Measurements from ENCODE around the gene RPL13A. TPM values are rescaled to one million over a fixed set of nuclear protein-coding genes. Genes with fewer than 3 reads are reported as not detected.

The RPL13A gene
- polyA plus RNA-seq, 3 donors = 655 to 1,621 (median 663) TPM

DNA sequence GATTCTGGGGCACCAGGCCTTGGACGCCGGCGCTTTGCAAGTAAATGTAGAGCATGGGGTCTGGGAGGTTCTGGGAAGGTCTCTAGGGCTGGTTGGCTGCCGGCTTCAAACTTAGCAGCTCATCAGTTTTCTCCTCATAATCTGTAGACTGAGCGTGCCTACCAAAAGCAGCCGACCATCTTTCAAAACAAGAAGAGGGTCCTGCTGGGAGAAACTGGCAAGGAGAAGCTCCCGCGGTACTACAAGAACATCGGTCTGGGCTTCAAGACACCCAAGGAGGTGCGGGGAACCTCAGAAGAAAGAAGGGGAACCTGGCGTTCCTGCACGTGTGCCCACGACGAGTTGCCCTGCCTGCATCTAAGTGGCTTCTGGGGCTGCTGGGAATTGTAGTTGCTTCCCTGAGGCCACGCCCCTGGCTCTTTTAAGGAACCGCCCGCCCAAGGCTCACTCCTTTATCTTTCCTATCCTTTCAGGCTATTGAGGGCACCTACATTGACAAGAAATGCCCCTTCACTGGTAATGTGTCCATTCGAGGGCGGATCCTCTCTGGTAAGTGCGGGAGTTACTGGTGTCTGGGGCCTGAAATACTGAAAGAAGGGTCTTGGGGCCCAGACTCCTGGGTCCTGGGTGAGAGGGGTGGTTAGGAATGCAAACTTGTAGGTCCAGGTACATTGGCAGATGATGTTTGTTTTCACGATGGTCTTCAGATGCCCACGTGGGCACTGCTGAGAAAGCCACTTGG, 9.8 kb downstream of the RPL13A start:
- peak overlapping the region; percentile 92 to 95 for H3K27ac ChIP-seq (ENCODE audit: low read depth in 1 of 2, low read length in 2 of 2)
- Mint-ChIP-seq H3K4me1 (peaks cover 40% of the 10 kb centered on the region), H3K27ac (peak overlapping the region; percentile 95 to 99 (median 97)), H3K36me3 (peaks cover 33% of the 10 kb centered on the region in 2 donors), H3K9me3 (peaks cover 0 to 1% (median 0%) of the 10 kb centered on the region in 7 donors), H3K27me3 (ENCODE audit: low read depth in 3 of 3) (peaks cover 9 to 18% (median 12%) of the 10 kb centered on the region in 3 donors), H3K4me3 (peak overlapping the region; percentile 91 to 94)
- peaks cover 22% of the 10 kb centered on the region for H3K79me2 ChIP-seq (ENCODE audit: insufficient read depth, low read length)
- H3K4me1 ChIP-seq (ENCODE audit: control insufficient read depth in 1 of 2, insufficient read depth in 2 of 2, low read length in 2 of 2) = peaks cover 47 to 52% of the 10 kb centered on the region in 2 donors
- H3K9ac ChIP-seq (ENCODE audit: insufficient read depth, low read length, poor library complexity, severe bottlenecking) = peak overlapping the region; percentile 93
- H3K27me3 ChIP-seq (ENCODE audit: control insufficient read depth in 2 of 2, insufficient read depth in 2 of 2, low read length in 2 of 2) = no peaks in the 10 kb centered on the region
- peak; percentile 89 to 93 (median 91) for DNase-seq
- 18% methylated on average over 13 of the region's 22 CpGs for WGBS (ENCODE audit: insufficient coverage)
- peaks cover 35% of the 10 kb centered on the region for H4K20me1 ChIP-seq (ENCODE audit: insufficient read depth, low read length)
- H3K36me3 ChIP-seq (replicated peaks in 1 of 2; ENCODE audit: control insufficient read depth in 1 of 2, insufficient read depth in 2 of 2, low read length in 2 of 2) = peaks cover 31 to 36% of the 10 kb centered on the region in 2 donors
- TF ChIP-seq, protein P1, sequence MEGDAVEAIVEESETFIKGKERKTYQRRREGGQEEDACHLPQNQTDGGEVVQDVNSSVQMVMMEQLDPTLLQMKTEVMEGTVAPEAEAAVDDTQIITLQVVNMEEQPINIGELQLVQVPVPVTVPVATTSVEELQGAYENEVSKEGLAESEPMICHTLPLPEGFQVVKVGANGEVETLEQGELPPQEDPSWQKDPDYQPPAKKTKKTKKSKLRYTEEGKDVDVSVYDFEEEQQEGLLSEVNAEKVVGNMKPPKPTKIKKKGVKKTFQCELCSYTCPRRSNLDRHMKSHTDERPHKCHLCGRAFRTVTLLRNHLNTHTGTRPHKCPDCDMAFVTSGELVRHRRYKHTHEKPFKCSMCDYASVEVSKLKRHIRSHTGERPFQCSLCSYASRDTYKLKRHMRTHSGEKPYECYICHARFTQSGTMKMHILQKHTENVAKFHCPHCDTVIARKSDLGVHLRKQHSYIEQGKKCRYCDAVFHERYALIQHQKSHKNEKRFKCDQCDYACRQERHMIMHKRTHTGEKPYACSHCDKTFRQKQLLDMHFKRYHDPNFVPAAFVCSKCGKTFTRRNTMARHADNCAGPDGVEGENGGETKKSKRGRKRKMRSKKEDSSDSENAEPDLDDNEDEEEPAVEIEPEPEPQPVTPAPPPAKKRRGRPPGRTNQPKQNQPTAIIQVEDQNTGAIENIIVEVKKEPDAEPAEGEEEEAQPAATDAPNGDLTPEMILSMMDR (IDR thresholded peaks at IDR 0.05) = no peak
- H3K9me3 ChIP-seq (replicated peaks in 1 of 2; ENCODE audit: control insufficient read depth in 1 of 2, insufficient read depth in 1 of 2, low read length in 2 of 2) = no peaks in the 10 kb centered on the region
- H3K4me3 ChIP-seq (replicated peaks in 1 of 3; ENCODE audit: low read depth in 2 of 3, low read length in 3 of 3) = peak overlapping the region; percentile 84 to 98 (median 86)
- H3K4me2 ChIP-seq (replicated peaks; ENCODE audit: extremely low read depth, low read length, poor library complexity, severe bottlenecking) = peak overlapping the region; percentile 90
- H2AFZ ChIP-seq (ENCODE audit: insufficient read depth, low read depth, low read length, poor library complexity, severe bottlenecking) = no peak overlapping the region
- intact Hi-C loops (cut with micrococcal nuclease) = loop anchor here (5.0 to 10.0 kb wide), 4 partner anchors 45 to 180 kb away; partner anchors contain the start of genes PRMT1 (in 2 of the 2), ALDH16A1 (in 1 of the 2), PIH1D1 (in 1 of the 2) and RRAS (in 1 of the 2)

GRCh38 chr19:49497789-49498103, 10.3 kb downstream of the RPL13A start:
- Mint-ChIP-seq H3K36me3 (peaks cover 28 to 29% of the 10 kb centered on the region in 2 donors), H3K27me3 (ENCODE audit: low read depth in 3 of 3) (peaks cover 9 to 18% (median 12%) of the 10 kb centered on the region in 3 donors), H3K9me3 (peaks cover 0 to 1% (median 0%) of the 10 kb centered on the region in 7 donors), H3K27ac (peak overlapping the region in 5 of 7 donors; percentile 31 to 99 (median 97)), H3K4me1 (peaks cover 40% of the 10 kb centered on the region), H3K4me3 (peak overlapping the region in 1 of 2 donors; percentile 91)
- no peak for DNase-seq
- peaks cover 22% of the 10 kb centered on the region for H3K79me2 ChIP-seq (ENCODE audit: insufficient read depth, low read length)
- H3K4me2 ChIP-seq (replicated peaks; ENCODE audit: extremely low read depth, low read length, poor library complexity, severe bottlenecking) = peak overlapping the region; percentile 90
- 94% methylated on average over 10 of the region's 12 CpGs for WGBS (ENCODE audit: insufficient coverage)
- H3K9me3 ChIP-seq (replicated peaks in 1 of 2; ENCODE audit: control insufficient read depth in 1 of 2, insufficient read depth in 1 of 2, low read length in 2 of 2) = no peaks in the 10 kb centered on the region
- peak overlapping the region in 1 of 3 experiments; percentile 98 for H3K4me3 ChIP-seq (replicated peaks in 1 of 3; ENCODE audit: low read depth in 2 of 3, low read length in 3 of 3)
- H2AFZ ChIP-seq (ENCODE audit: insufficient read depth, low read depth, low read length, poor library complexity, severe bottlenecking) = no peak overlapping the region
- TF ChIP-seq, protein P1 (IDR thresholded peaks at IDR 0.05) = no peak
- no peaks in the 10 kb centered on the region for H3K27me3 ChIP-seq (ENCODE audit: control insufficient read depth in 2 of 2, insufficient read depth in 2 of 2, low read length in 2 of 2)
- H3K36me3 ChIP-seq (replicated peaks in 1 of 2; ENCODE audit: control insufficient read depth in 1 of 2, insufficient read depth in 2 of 2, low read length in 2 of 2) = peaks cover 26 to 31% of the 10 kb centered on the region in 2 donors
- H3K9ac ChIP-seq (ENCODE audit: insufficient read depth, low read length, poor library complexity, severe bottlenecking) = no peak overlapping the region
- H3K4me1 ChIP-seq (ENCODE audit: control insufficient read depth in 1 of 2, insufficient read depth in 2 of 2, low read length in 2 of 2) = peaks cover 47 to 52% of the 10 kb centered on the region in 2 donors
- peak overlapping the region in 1 of 2 donors; percentile 92 for H3K27ac ChIP-seq (ENCODE audit: low read depth in 1 of 2, low read length in 2 of 2)
- intact Hi-C loops (cut with micrococcal nuclease) = loop anchor here (5.0 to 10.0 kb wide), 4 partner anchors 45 to 180 kb away; partner anchors contain the start of genes PRMT1 (in 2 of the 2), ALDH16A1 (in 1 of the 2), PIH1D1 (in 1 of the 2) and RRAS (in 1 of the 2)
- peaks cover 32% of the 10 kb centered on the region for H4K20me1 ChIP-seq (ENCODE audit: insufficient read depth, low read length)

All from CD14-positive monocyte (primary cell).